ENCODE measurements around the gene SP4.

Gene SP4

DNA sequence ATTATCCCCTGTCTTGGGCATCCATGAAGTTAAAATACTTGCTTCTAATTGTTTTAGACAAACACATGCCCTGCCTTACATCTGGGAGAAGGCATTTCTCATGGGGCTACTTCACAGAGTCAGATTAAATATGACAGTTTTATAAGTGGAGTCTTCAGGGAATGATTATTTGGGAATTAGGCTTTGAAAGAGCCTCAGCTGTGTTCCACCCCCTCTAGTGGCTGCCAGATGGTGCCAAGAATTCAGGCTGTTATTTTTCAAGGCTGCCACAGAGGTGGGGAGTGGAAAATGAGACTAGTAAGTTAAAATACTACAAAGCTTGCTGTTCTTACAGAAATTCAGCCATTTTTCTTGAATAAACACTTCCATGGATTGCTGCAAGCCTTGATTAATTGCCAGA is 69.2 kb downstream of the SP4 start:
- ATAC-seq (ENCODE audit: insufficient read depth, low read depth): no peak
- H3K36me3 ChIP-seq (ENCODE audit: insufficient read depth, low read length): peaks cover 1% of the 10 kb centered on the region; the same call in 1 of the 2 replicates
- TF ChIP-seq CTCF (IDR thresholded peaks at IDR 0.05; ENCODE audit: borderline replicate concordance, extremely low read depth, low read length, poor library complexity, severe bottlenecking): no peak
- no peak for TF ChIP-seq EZH2 (IDR thresholded peaks at IDR 0.05; ENCODE audit: borderline replicate concordance, low read depth, low read length, severe bottlenecking)
- no peaks in the 10 kb centered on the region for H3K79me2 ChIP-seq (ENCODE audit: insufficient read depth, low read length)
- H3K4me1 ChIP-seq (ENCODE audit: insufficient read depth, low read length): no peaks in the 10 kb centered on the region
- DNase-seq: no peak
- H2AFZ ChIP-seq (ENCODE audit: low read depth, low read length): no peak overlapping the region
- no peaks in the 10 kb centered on the region for H4K20me1 ChIP-seq (ENCODE audit: insufficient read depth, low read length)
- no peak overlapping the region for H3K4me2 ChIP-seq (ENCODE audit: insufficient read depth, low read length)
- no peak overlapping the region for H3K9ac ChIP-seq (ENCODE audit: low read depth, low read length)
- H3K9me3 ChIP-seq (ENCODE audit: insufficient read depth, low read length, severe bottlenecking): peaks cover 18% of the 10 kb centered on the region
- H3K27me3 ChIP-seq (ENCODE audit: insufficient read depth, low read length, poor library complexity): no peaks in the 10 kb centered on the region
- H3K27ac ChIP-seq (ENCODE audit: low read length): no peak overlapping the region
- no peak overlapping the region for H3K4me3 ChIP-seq (ENCODE audit: low read depth in 1 of 2, low read length in 2 of 2)

- DNase-seq: no peak
- H3K27ac ChIP-seq (ENCODE audit: low read length): no peak overlapping the region
- TF ChIP-seq EZH2 (IDR thresholded peaks at IDR 0.05; ENCODE audit: borderline replicate concordance, low read depth, low read length, severe bottlenecking) (no peak), CTCF (IDR thresholded peaks at IDR 0.05; ENCODE audit: borderline replicate concordance, extremely low read depth, low read length, poor library complexity, severe bottlenecking) (no peak)
Observed at GRCh38 chr7:21500117-21500832, 72.4 kb downstream of the SP4 start.

GRCh38 chr7:21504021-21504420 is 76.1 kb downstream of the SP4 start:
- H3K4me1 ChIP-seq (ENCODE audit: insufficient read depth, low read length): no peaks in the 10 kb centered on the region
- no peaks in the 10 kb centered on the region for H3K27me3 ChIP-seq (ENCODE audit: insufficient read depth, low read length, poor library complexity)
- ATAC-seq (ENCODE audit: insufficient read depth, low read depth) (no peak), DNase-seq (no peak)
- H3K36me3 ChIP-seq (ENCODE audit: insufficient read depth, low read length): peaks cover 27% of the 10 kb centered on the region
- no peaks in the 10 kb centered on the region for H4K20me1 ChIP-seq (ENCODE audit: insufficient read depth, low read length)
- H3K4me2 ChIP-seq (ENCODE audit: insufficient read depth, low read length): no peak overlapping the region
- H2AFZ ChIP-seq (ENCODE audit: low read depth, low read length): no peak overlapping the region
- no peak overlapping the region for H3K27ac ChIP-seq (ENCODE audit: low read length)
- TF ChIP-seq EZH2 (IDR thresholded peaks at IDR 0.05; ENCODE audit: borderline replicate concordance, low read depth, low read length, severe bottlenecking): no peak
- no peak for TF ChIP-seq CTCF (IDR thresholded peaks at IDR 0.05; ENCODE audit: borderline replicate concordance, extremely low read depth, low read length, poor library complexity, severe bottlenecking)
- no peaks in the 10 kb centered on the region for H3K79me2 ChIP-seq (ENCODE audit: insufficient read depth, low read length)
- H3K4me3 ChIP-seq (ENCODE audit: low read depth in 1 of 2, low read length in 2 of 2): no peak overlapping the region
- no peak overlapping the region for H3K9ac ChIP-seq (ENCODE audit: low read depth, low read length)
- peaks cover 34% of the 10 kb centered on the region for H3K9me3 ChIP-seq (ENCODE audit: insufficient read depth, low read length, severe bottlenecking)

More at GRCh38 chr7:21500117-21500832, 72.4 kb downstream of the SP4 start:
- H2AFZ ChIP-seq (ENCODE audit: low read depth, low read length): no peak overlapping the region
- no peaks in the 10 kb centered on the region for H4K20me1 ChIP-seq (ENCODE audit: insufficient read depth, low read length)
- H3K9me3 ChIP-seq (ENCODE audit: insufficient read depth, low read length, severe bottlenecking): peaks cover 11% of the 10 kb centered on the region
- H3K4me2 ChIP-seq (ENCODE audit: insufficient read depth, low read length): no peak overlapping the region
- no peak overlapping the region for H3K4me3 ChIP-seq (ENCODE audit: low read depth in 1 of 2, low read length in 2 of 2)
- H3K27me3 ChIP-seq (ENCODE audit: insufficient read depth, low read length, poor library complexity): no peaks in the 10 kb centered on the region
- no peak overlapping the region for H3K9ac ChIP-seq (ENCODE audit: low read depth, low read length)
- no peaks in the 10 kb centered on the region for H3K79me2 ChIP-seq (ENCODE audit: insufficient read depth, low read length)
- ATAC-seq (ENCODE audit: insufficient read depth, low read depth): no peak
- H3K4me1 ChIP-seq (ENCODE audit: insufficient read depth, low read length): no peaks in the 10 kb centered on the region
- H3K36me3 ChIP-seq (ENCODE audit: insufficient read depth, low read length): peaks cover 6% of the 10 kb centered on the region; the same call in 1 of the 2 replicates

Data from DND-41 (cell line).